ENCODE data around the gene CRYBB3. TPM values are rescaled to one million over a fixed set of nuclear protein-coding genes. Genes with fewer than 3 reads are reported as not detected.

The CRYBB3 gene
- polyA plus RNA-seq, 1 donor (not counting 4 experiments of a cell fraction or from before 2014, with no cell fraction given) = not detected

DNA sequence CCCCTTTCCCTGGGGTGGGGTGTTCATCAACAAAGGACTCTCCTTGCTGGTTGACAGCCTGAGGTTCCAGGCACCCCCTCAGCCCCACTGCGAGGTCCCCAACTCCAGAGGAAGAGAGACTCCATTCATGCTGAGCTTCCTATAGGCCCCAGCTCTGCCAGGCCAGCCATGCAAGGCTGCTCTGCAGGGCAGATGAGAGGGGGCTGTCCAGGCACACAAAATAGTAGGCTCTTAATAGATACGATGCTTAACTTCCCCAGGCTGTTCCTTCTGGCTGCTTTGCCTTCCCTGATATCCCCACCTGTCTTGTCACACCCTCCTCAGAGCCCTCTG is 45.0 kb upstream of the CRYBB3 start:
- H3K9me1 ChIP-seq (ENCODE audit: control insufficient read depth, extremely low read depth, insufficient read depth, low read length) = peaks cover 2% of the 10 kb centered on the region
- no peaks in the 10 kb centered on the region for H3K27me3 ChIP-seq (ENCODE audit: control insufficient read depth, extremely low read depth, insufficient read depth, low read length)
- H3K79me2 ChIP-seq (ENCODE audit: control insufficient read depth, insufficient read depth, low read length) = peaks cover 5% of the 10 kb centered on the region
- no peaks in the 10 kb centered on the region for H3K36me3 ChIP-seq (ENCODE audit: control insufficient read depth in 2 of 2, extremely low read depth in 1 of 2, insufficient read depth in 2 of 2, low read length in 2 of 2)
- no peak for FAIRE-seq
- H3K4me3 ChIP-seq (ENCODE audit: control insufficient read depth in 2 of 3, extremely low read depth in 1 of 3, insufficient read depth in 2 of 3, low read depth in 1 of 3, low read length in 3 of 3) = no peak overlapping the region
- H3K4me2 ChIP-seq (ENCODE audit: control insufficient read depth, extremely low read depth, insufficient read depth, low read depth, low read length) = peak overlapping the region; percentile 57
- H3K9ac ChIP-seq (ENCODE audit: control insufficient read depth, extremely low read depth, insufficient read depth, low read length) = no peak overlapping the region
- H4K20me1 ChIP-seq (ENCODE audit: control insufficient read depth, extremely low read depth, insufficient read depth, low read length) = peaks cover 6% of the 10 kb centered on the region
- H3K4me1 ChIP-seq (ENCODE audit: control insufficient read depth, extremely low read depth, insufficient read depth, low read length) = peaks cover 26% of the 10 kb centered on the region
- dilution Hi-C loops (cut with MboI; ENCODE audit: extremely low pct_ligation_motif_present, low sequenced_read_pairs) = no loop called here
- no peak for DNase-seq (ENCODE audit: low read depth, low spot score)
- H3K9me3 ChIP-seq (ENCODE audit: control insufficient read depth, low read depth, low read length) = no peaks in the 10 kb centered on the region
- H2AFZ ChIP-seq (ENCODE audit: control insufficient read depth, low read length) = no peak overlapping the region
- H3K27ac ChIP-seq (ENCODE audit: control insufficient read depth, insufficient read depth, low read length) = peak overlapping the region; percentile 39
- TF ChIP-seq, protein P1, sequence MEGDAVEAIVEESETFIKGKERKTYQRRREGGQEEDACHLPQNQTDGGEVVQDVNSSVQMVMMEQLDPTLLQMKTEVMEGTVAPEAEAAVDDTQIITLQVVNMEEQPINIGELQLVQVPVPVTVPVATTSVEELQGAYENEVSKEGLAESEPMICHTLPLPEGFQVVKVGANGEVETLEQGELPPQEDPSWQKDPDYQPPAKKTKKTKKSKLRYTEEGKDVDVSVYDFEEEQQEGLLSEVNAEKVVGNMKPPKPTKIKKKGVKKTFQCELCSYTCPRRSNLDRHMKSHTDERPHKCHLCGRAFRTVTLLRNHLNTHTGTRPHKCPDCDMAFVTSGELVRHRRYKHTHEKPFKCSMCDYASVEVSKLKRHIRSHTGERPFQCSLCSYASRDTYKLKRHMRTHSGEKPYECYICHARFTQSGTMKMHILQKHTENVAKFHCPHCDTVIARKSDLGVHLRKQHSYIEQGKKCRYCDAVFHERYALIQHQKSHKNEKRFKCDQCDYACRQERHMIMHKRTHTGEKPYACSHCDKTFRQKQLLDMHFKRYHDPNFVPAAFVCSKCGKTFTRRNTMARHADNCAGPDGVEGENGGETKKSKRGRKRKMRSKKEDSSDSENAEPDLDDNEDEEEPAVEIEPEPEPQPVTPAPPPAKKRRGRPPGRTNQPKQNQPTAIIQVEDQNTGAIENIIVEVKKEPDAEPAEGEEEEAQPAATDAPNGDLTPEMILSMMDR (optimal IDR thresholded peaks at IDR 0.05 in 1 of 3, IDR thresholded peaks at IDR 0.05 in 1 of 3, conservative IDR thresholded peaks at IDR 0.05 in 1 of 3; ENCODE audit: extremely low read depth in 1 of 3, insufficient read depth in 2 of 3, low read length in 3 of 3) = no peak
- no peak for TF ChIP-seq EZH2 (IDR thresholded peaks at IDR 0.05; ENCODE audit: low read length)

DNA sequence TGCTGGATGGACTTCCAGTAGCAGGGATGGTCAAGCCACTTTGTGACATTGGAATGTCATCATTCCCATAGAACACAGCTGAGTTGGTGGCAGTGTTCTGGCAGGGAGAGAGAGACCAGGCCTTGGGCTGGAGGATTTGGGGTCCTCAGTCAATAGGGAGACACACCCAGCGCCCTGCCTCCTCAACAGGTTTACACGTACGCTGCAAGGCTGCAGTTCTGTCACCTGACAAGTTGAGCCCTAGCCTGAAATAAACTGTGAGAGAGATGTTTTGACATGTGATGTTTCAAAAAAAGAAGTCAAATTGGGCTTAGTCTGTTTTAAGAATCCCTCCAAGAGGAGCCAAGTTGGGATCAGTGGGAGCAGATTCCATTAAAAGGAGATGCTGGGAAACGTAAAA is 42.9 kb upstream of the CRYBB3 start:
- peaks cover 5% of the 10 kb centered on the region for H3K79me2 ChIP-seq (ENCODE audit: control insufficient read depth, insufficient read depth, low read length)
- no peak overlapping the region for H3K4me2 ChIP-seq (ENCODE audit: control insufficient read depth, extremely low read depth, insufficient read depth, low read depth, low read length)
- H3K4me3 ChIP-seq (ENCODE audit: control insufficient read depth in 2 of 3, extremely low read depth in 1 of 3, insufficient read depth in 2 of 3, low read depth in 1 of 3, low read length in 3 of 3) = no peak overlapping the region
- dilution Hi-C loops (cut with MboI; ENCODE audit: extremely low pct_ligation_motif_present, low sequenced_read_pairs) = no loop called here
- peaks cover 3% of the 10 kb centered on the region for H4K20me1 ChIP-seq (ENCODE audit: control insufficient read depth, extremely low read depth, insufficient read depth, low read length)
- no peak overlapping the region for H3K9ac ChIP-seq (ENCODE audit: control insufficient read depth, extremely low read depth, insufficient read depth, low read length)
- no peak overlapping the region for H3K27ac ChIP-seq (ENCODE audit: control insufficient read depth, insufficient read depth, low read length)
- FAIRE-seq (no peak), DNase-seq (ENCODE audit: low read depth, low spot score) (no peak)
- TF ChIP-seq, protein P1 (optimal IDR thresholded peaks at IDR 0.05 in 1 of 3, IDR thresholded peaks at IDR 0.05 in 1 of 3, conservative IDR thresholded peaks at IDR 0.05 in 1 of 3; ENCODE audit: extremely low read depth in 1 of 3, insufficient read depth in 2 of 3, low read length in 3 of 3) = no peak
- TF ChIP-seq EZH2 (IDR thresholded peaks at IDR 0.05; ENCODE audit: low read length) = no peak
- H3K9me1 ChIP-seq (ENCODE audit: control insufficient read depth, extremely low read depth, insufficient read depth, low read length) = peaks cover 2% of the 10 kb centered on the region
- H3K27me3 ChIP-seq (ENCODE audit: control insufficient read depth, extremely low read depth, insufficient read depth, low read length) = no peaks in the 10 kb centered on the region
- H3K36me3 ChIP-seq (ENCODE audit: control insufficient read depth in 2 of 2, extremely low read depth in 1 of 2, insufficient read depth in 2 of 2, low read length in 2 of 2) = peaks cover 0 to 1% of the 10 kb centered on the region in 2 experiments
- no peak overlapping the region for H2AFZ ChIP-seq (ENCODE audit: control insufficient read depth, low read length)
- H3K9me3 ChIP-seq (ENCODE audit: control insufficient read depth, low read depth, low read length) = no peaks in the 10 kb centered on the region
- H3K4me1 ChIP-seq (ENCODE audit: control insufficient read depth, extremely low read depth, insufficient read depth, low read length) = peaks cover 26% of the 10 kb centered on the region
